A172 (cell line): ENCODE data around the gene GDF15. TPM values are rescaled to one million over a fixed set of nuclear protein-coding genes. Genes with fewer than 3 reads are reported as not detected.

Experiments used
- DNase-seq: peaks from one replicate; pipeline ENCODE4 v3.0.0-alpha.2; 2015; ENCODE audit warnings: low spot score
- total RNA-seq: library from RNA; depleted of rRNA; stranded (reverse); fragments of >200 nt; shearing (Covaris generic); gene quantifications from 2 replicates; pipeline ENCODE4 v1.2.3, GENCODE V29; 2014; rRNA removed

GDF15 gene
- total RNA-seq, 1 experiment from 2014 or later, result 93.9 TPM

GRCh38 chr19:18430417-18431144 lies 44.6 kb downstream of the GDF15 start:
- no peak for DNase-seq

- DNase-seq, result no peak
Measured at GRCh38 chr19:18431351-18432197, 45.6 kb downstream of the GDF15 start.

GRCh38 chr19:18432275-18433014 lies 46.5 kb downstream of the GDF15 start:
- DNase-seq, result no peak

- DNase-seq, result no peak
Measured at GRCh38 chr19:18433015-18433691, 47.2 kb downstream of the GDF15 start.

- no peak for DNase-seq
Measured at GRCh38 chr19:18433735-18434398, 47.9 kb downstream of the GDF15 start.

- DNase-seq, result no peak
Measured at GRCh38 chr19:18434411-18435175, 48.6 kb downstream of the GDF15 start.

- no peak for DNase-seq
Measured at GRCh38 chr19:18435178-18435841, 49.4 kb downstream of the GDF15 start.

GRCh38 chr19:18435842-18436670 lies 50.1 kb downstream of the GDF15 start:
- no peak for DNase-seq

GRCh38 chr19:18436671-18437490 lies 50.9 kb downstream of the GDF15 start:
- no peak for DNase-seq

GRCh38 chr19:18437491-18438330 lies 51.8 kb downstream of the GDF15 start, which contains the start of gene ISYNA1:
ISYNA1 (minus strand) TSS chr19:18438133; CDS start chr19:18437979, 154 bp downstream.
- no peak for DNase-seq

- DNase-seq, result no peak
Measured at GRCh38 chr19:18438331-18439024, 52.5 kb downstream of the GDF15 start.

Other genes with a start within 250 kb of the GDF15 start
- gene PIK3R2, start 233.0 kb upstream of the GDF15 start, total RNA-seq, result 32.3 and 43.2 TPM in 2 replicates
- 28.2 and 40.5 TPM in 2 replicates for gene IFI30, start 212.3 kb upstream of the GDF15 start, total RNA-seq
- 17.1 and 40.0 TPM in 2 replicates for gene MPV17L2, start 192.9 kb upstream of the GDF15 start, total RNA-seq
- gene RAB3A, start 182.1 kb upstream of the GDF15 start, total RNA-seq, result 0.26 and 2.6 TPM in 2 replicates
- gene PDE4C, start 159.7 kb upstream of the GDF15 start, total RNA-seq, result 0.02 TPM in 1 of 2 replicates, not detected in the other
- 0.69 and 1.2 TPM in 2 replicates for gene IQCN, start 111.7 kb upstream of the GDF15 start, total RNA-seq
- 91.3 and 129 TPM in 2 replicates for gene JUND, start 104.5 kb upstream of the GDF15 start, total RNA-seq
- 403 and 478 TPM in 2 replicates for gene LSM4, start 63.1 kb upstream of the GDF15 start, total RNA-seq
- gene PGPEP1, start 45.6 kb upstream of the GDF15 start, total RNA-seq, result 14.6 and 19.1 TPM in 2 replicates
- 0.07 TPM in 1 of 2 replicates, not detected in the other for gene LRRC25, start 11.5 kb downstream of the GDF15 start, total RNA-seq
- 88.7 and 127 TPM in 2 replicates for gene SSBP4, start 33.2 kb downstream of the GDF15 start, total RNA-seq
- gene ISYNA1, start 52.0 kb downstream of the GDF15 start, total RNA-seq, result 0.72 and 0.98 TPM in 2 replicates
- gene ELL, start 135.9 kb downstream of the GDF15 start, total RNA-seq, result 9.0 and 10.3 TPM in 2 replicates
- 286 and 312 TPM in 2 replicates for gene FKBP8, start 157.4 kb downstream of the GDF15 start, total RNA-seq
- 111 and 117 TPM in 2 replicates for gene KXD1, start 171.7 kb downstream of the GDF15 start, total RNA-seq
- gene UBA52, start 185.7 kb downstream of the GDF15 start, total RNA-seq, result 779 and 974 TPM in 2 replicates
- 122 and 137 TPM in 2 replicates for gene REX1BD, start 202.6 kb downstream of the GDF15 start, total RNA-seq
- gene CRLF1, start 220.6 kb downstream of the GDF15 start, total RNA-seq, result 29.3 and 55.9 TPM in 2 replicates
- gene TMEM59L, start 226.7 kb downstream of the GDF15 start, total RNA-seq, result 5.2 and 5.4 TPM in 2 replicates